NCI-H1092 treated with DMSO at 0.1 percent for 48 hours (cell line): ENCODE results near the gene PSMB2.
"Not testable (repeated sequence)": the region's sequence is repeated elsewhere in the genome, so short reads cannot be mapped to it uniquely, and the experiment has no call there.

Source experiments
- DNase-seq: peaks from one replicate; lab custom pipeline; 2025; lab: John Stamatoyannopoulos, UW

Gene PSMB2

GRCh38 chr1:35641233-35641866, at the start of gene PSMB2:
PSMB2 (minus strand) TSS chr1:35641526; CDS start chr1:35641432, 94 bp downstream.
- DNase-seq, result peak; percentile 98

GRCh38 chr1:35691080-35691479, 49.8 kb upstream of the PSMB2 start:
- DNase-seq, result peak; percentile 64

- DNase-seq, result not testable (repeated sequence)
Observed at GRCh38 chr1:35690103-35690502, 48.8 kb upstream of the PSMB2 start.

GRCh38 chr1:35688161-35688560, 46.8 kb upstream of the PSMB2 start:
- no peak for DNase-seq

- no peak for DNase-seq
Observed at GRCh38 chr1:35683012-35683411, 41.7 kb upstream of the PSMB2 start.

- no peak for DNase-seq
Observed at GRCh38 chr1:35680271-35680670, 38.9 kb upstream of the PSMB2 start.

GRCh38 chr1:35675773-35676172, 34.4 kb upstream of the PSMB2 start:
- DNase-seq, result no peak

GRCh38 chr1:35674111-35674510, 32.8 kb upstream of the PSMB2 start:
- DNase-seq, result no peak

GRCh38 chr1:35672116-35672515, 30.8 kb upstream of the PSMB2 start:
- no peak for DNase-seq

- DNase-seq, result no peak
Observed at GRCh38 chr1:35668506-35668905, 27.2 kb upstream of the PSMB2 start.

GRCh38 chr1:35666916-35667315, 25.6 kb upstream of the PSMB2 start:
- no peak for DNase-seq

- no peak for DNase-seq
Observed at GRCh38 chr1:35666216-35666615, 24.9 kb upstream of the PSMB2 start.

- DNase-seq, result no peak
Observed at GRCh38 chr1:35663434-35663833, 22.1 kb upstream of the PSMB2 start.

GRCh38 chr1:35661474-35661795, 20.1 kb upstream of the PSMB2 start:
- DNase-seq, result no peak

- no peak for DNase-seq
Observed at GRCh38 chr1:35660581-35661473, 19.5 kb upstream of the PSMB2 start.

- no peak for DNase-seq
Observed at GRCh38 chr1:35659589-35659988, 18.3 kb upstream of the PSMB2 start.

GRCh38 chr1:35657851-35658250, 16.5 kb upstream of the PSMB2 start:
- DNase-seq, result no peak

GRCh38 chr1:35656863-35657232, 15.5 kb upstream of the PSMB2 start:
- DNase-seq, result no peak

- DNase-seq, result no peak
Observed at GRCh38 chr1:35656148-35656862, 15.0 kb upstream of the PSMB2 start.

GRCh38 chr1:35655196-35655595, 13.9 kb upstream of the PSMB2 start:
- no peak for DNase-seq

GRCh38 chr1:35650416-35650815, 9.1 kb upstream of the PSMB2 start:
- no peak for DNase-seq

- no peak for DNase-seq
Observed at GRCh38 chr1:35646043-35646442, 4.7 kb upstream of the PSMB2 start.

GRCh38 chr1:35644204-35644603, 2.9 kb upstream of the PSMB2 start:
- no peak for DNase-seq
